Stimulated activated naive CD8-positive, alpha-beta T cell treated with anti-CD3 and anti-CD28 coated beads, Interleukin-15, Interleukin-2, amounts not matched to agents 100 ng/mL and 50 ng/mL, for 24 hours (primary cell): ENCODE data around the gene SMG9.
A peak's percentile ranks its signal among the peaks of the same experiment; 100 is the strongest.
"Not testable (repeated sequence)": the region's sequence is repeated elsewhere in the genome, so short reads cannot be mapped to it uniquely, and the experiment has no call there.

ENCODE experiments used
- H3K27ac Mint-ChIP-seq: one replicate; pipeline ENCODE4 v1.8.0; 2021; ENCODE audit warnings: mild to moderate bottlenecking, mixed read lengths
- H3K27me3 Mint-ChIP-seq: one replicate; pipeline ENCODE4 v1.8.0; 2021; ENCODE audit warnings: mixed read lengths
- H3K36me3 Mint-ChIP-seq: one replicate; pipeline ENCODE4 v1.8.0; 2021; ENCODE audit warnings: low read depth, mixed read lengths
- H3K4me1 Mint-ChIP-seq: one replicate; pipeline ENCODE4 v1.8.0; 2021; ENCODE audit warnings: low read depth, mixed read lengths
- H3K4me3 Mint-ChIP-seq: one replicate; pipeline ENCODE4 v1.8.0; 2021; ENCODE audit warnings: mild to moderate bottlenecking, mixed read lengths
- H3K9me3 Mint-ChIP-seq: one replicate; pipeline ENCODE4 v1.8.0; 2021; ENCODE audit warnings: mixed read lengths

SMG9 gene

GRCh38 chr19:43783636-43784035 lies 28.9 kb upstream of the SMG9 start:
- Mint-ChIP-seq H3K4me1 (peaks cover 51% of the 10 kb centered on the region), H3K36me3 (peaks cover 6% of the 10 kb centered on the region)

GRCh38 chr19:43782689-43783231 lies 28.0 kb upstream of the SMG9 start:
- Mint-ChIP-seq H3K4me3 (peak overlapping the region; percentile 86), H3K36me3 (peaks cover 14% of the 10 kb centered on the region)

More at GRCh38 chr19:43783636-43784035, 28.9 kb upstream of the SMG9 start:
- peak overlapping the region; percentile 80 for H3K4me3 Mint-ChIP-seq
- no peaks in the 10 kb centered on the region for H3K9me3 Mint-ChIP-seq
- no peaks in the 10 kb centered on the region for H3K27me3 Mint-ChIP-seq
- H3K27ac Mint-ChIP-seq: peak overlapping the region; percentile 88

GRCh38 chr19:43782311-43782660 lies 27.5 kb upstream of the SMG9 start:
- no peaks in the 10 kb centered on the region for H3K9me3 Mint-ChIP-seq
- H3K4me3 Mint-ChIP-seq: peak overlapping the region; percentile 86
- H3K27me3 Mint-ChIP-seq: no peaks in the 10 kb centered on the region
- peaks cover 16% of the 10 kb centered on the region for H3K36me3 Mint-ChIP-seq
- H3K4me1 Mint-ChIP-seq: peaks cover 64% of the 10 kb centered on the region
- peak overlapping the region; percentile 94 for H3K27ac Mint-ChIP-seq

More at GRCh38 chr19:43782689-43783231, 28.0 kb upstream of the SMG9 start:
- peak overlapping the region; percentile 94 for H3K27ac Mint-ChIP-seq
- H3K27me3 Mint-ChIP-seq: no peaks in the 10 kb centered on the region
- peaks cover 59% of the 10 kb centered on the region for H3K4me1 Mint-ChIP-seq
- H3K9me3 Mint-ChIP-seq: no peaks in the 10 kb centered on the region

- peak overlapping the region; percentile 86 for H3K4me3 Mint-ChIP-seq
- no peaks in the 10 kb centered on the region for H3K9me3 Mint-ChIP-seq
- peaks cover 69% of the 10 kb centered on the region for H3K4me1 Mint-ChIP-seq
- H3K27me3 Mint-ChIP-seq: no peaks in the 10 kb centered on the region
- H3K36me3 Mint-ChIP-seq: peaks cover 21% of the 10 kb centered on the region
- H3K27ac Mint-ChIP-seq: peak overlapping the region; percentile 94
These were observed 27.0 kb upstream of the SMG9 start for GRCh38 chr19:43781630-43782310.

GRCh38 chr19:43780706-43781525 lies 26.2 kb upstream of the SMG9 start, which contains the start of gene KCNN4:
TSS of gene KCNN4 (minus strand) at chr19:43780973. CDS start at chr19:43780861, 112 bp downstream.
- Mint-ChIP-seq H3K27me3 (no peaks in the 10 kb centered on the region), H3K36me3 (peaks cover 29% of the 10 kb centered on the region), H3K27ac (peak within 1 kb of the TSS; percentile 95), H3K9me3 (no peaks in the 10 kb centered on the region), H3K4me1 (peaks cover 78% of the 10 kb centered on the region), H3K4me3 (peak within 1 kb of the TSS; percentile 86)

GRCh38 chr19:43779820-43780219 lies 25.1 kb upstream of the SMG9 start:
- no peaks in the 10 kb centered on the region for H3K27me3 Mint-ChIP-seq
- H3K4me1 Mint-ChIP-seq: peaks cover 80% of the 10 kb centered on the region
- peak overlapping the region; percentile 95 for H3K27ac Mint-ChIP-seq
- H3K36me3 Mint-ChIP-seq: peaks cover 37% of the 10 kb centered on the region
- H3K4me3 Mint-ChIP-seq: peak overlapping the region; percentile 86
- H3K9me3 Mint-ChIP-seq: no peaks in the 10 kb centered on the region

- H3K27ac Mint-ChIP-seq: peak overlapping the region; percentile 95
- peaks cover 77% of the 10 kb centered on the region for H3K4me1 Mint-ChIP-seq
- peak overlapping the region; percentile 86 for H3K4me3 Mint-ChIP-seq
- no peaks in the 10 kb centered on the region for H3K27me3 Mint-ChIP-seq
- H3K36me3 Mint-ChIP-seq: peaks cover 39% of the 10 kb centered on the region
- no peaks in the 10 kb centered on the region for H3K9me3 Mint-ChIP-seq
These were observed 24.5 kb upstream of the SMG9 start for GRCh38 chr19:43779147-43779819.

- Mint-ChIP-seq H3K4me1 (peaks cover 70% of the 10 kb centered on the region), H3K4me3 (peak overlapping the region; percentile 86), H3K27me3 (no peaks in the 10 kb centered on the region), H3K36me3 (peaks cover 40% of the 10 kb centered on the region), H3K27ac (peak overlapping the region; percentile 95), H3K9me3 (no peaks in the 10 kb centered on the region)
These were observed 23.9 kb upstream of the SMG9 start for GRCh38 chr19:43778651-43779050.

GRCh38 chr19:43777163-43777695 lies 22.5 kb upstream of the SMG9 start:
- peaks cover 58% of the 10 kb centered on the region for H3K4me1 Mint-ChIP-seq
- peaks cover 54% of the 10 kb centered on the region for H3K36me3 Mint-ChIP-seq
- H3K27me3 Mint-ChIP-seq: no peaks in the 10 kb centered on the region
- H3K4me3 Mint-ChIP-seq: peak overlapping the region; percentile 86
- H3K9me3 Mint-ChIP-seq: no peaks in the 10 kb centered on the region
- H3K27ac Mint-ChIP-seq: peak overlapping the region; percentile 95

- peaks cover 60% of the 10 kb centered on the region for H3K36me3 Mint-ChIP-seq
- peak overlapping the region; percentile 95 for H3K27ac Mint-ChIP-seq
- H3K27me3 Mint-ChIP-seq: no peaks in the 10 kb centered on the region
- peaks cover 48% of the 10 kb centered on the region for H3K4me1 Mint-ChIP-seq
- H3K9me3 Mint-ChIP-seq: no peaks in the 10 kb centered on the region
- H3K4me3 Mint-ChIP-seq: peak overlapping the region; percentile 86
These were observed 21.5 kb upstream of the SMG9 start for GRCh38 chr19:43776286-43776685.

- Mint-ChIP-seq H3K4me3 (peak overlapping the region; percentile 5), H3K27me3 (no peaks in the 10 kb centered on the region), H3K36me3 (peaks cover 69% of the 10 kb centered on the region), H3K9me3 (no peaks in the 10 kb centered on the region), H3K27ac (peak overlapping the region; percentile 70), H3K4me1 (peaks cover 44% of the 10 kb centered on the region)
These were observed 20.6 kb upstream of the SMG9 start for GRCh38 chr19:43775299-43775890.

- not testable (repeated sequence) for H3K9me3 Mint-ChIP-seq, H3K27me3 Mint-ChIP-seq, H3K27ac Mint-ChIP-seq, H3K4me3 Mint-ChIP-seq
- H3K36me3 Mint-ChIP-seq: peaks cover 74% of the 10 kb centered on the region
- H3K4me1 Mint-ChIP-seq: peaks cover 44% of the 10 kb centered on the region
These were observed 20.1 kb upstream of the SMG9 start for GRCh38 chr19:43774940-43775258.

- Mint-ChIP-seq H3K4me3 (no peak overlapping the region), H3K4me1 (peaks cover 48% of the 10 kb centered on the region), H3K9me3 (no peaks in the 10 kb centered on the region), H3K36me3 (peaks cover 76% of the 10 kb centered on the region), H3K27me3 (no peaks in the 10 kb centered on the region), H3K27ac (no peak overlapping the region)
These were observed 19.6 kb upstream of the SMG9 start for GRCh38 chr19:43774103-43774939.

- Mint-ChIP-seq H3K27ac (no peak overlapping the region), H3K4me1 (peaks cover 52% of the 10 kb centered on the region), H3K36me3 (peaks cover 80% of the 10 kb centered on the region)
These were observed 19.0 kb upstream of the SMG9 start for GRCh38 chr19:43773725-43774102.

More at GRCh38 chr19:43773725-43774102, 19.0 kb upstream of the SMG9 start:
- H3K4me3 Mint-ChIP-seq: no peak overlapping the region
- no peaks in the 10 kb centered on the region for H3K27me3 Mint-ChIP-seq
- no peaks in the 10 kb centered on the region for H3K9me3 Mint-ChIP-seq
